ENCODE measurements around the gene TADA3. TPM values are rescaled to one million over a fixed set of nuclear protein-coding genes. Genes with fewer than 3 reads are reported as not detected.
A peak's percentile ranks its signal among the peaks of the same experiment; 100 is the strongest.

TADA3 gene
- total and polyA plus RNA-seq, 9 of the 15 experiments (the other 6 are each of a cell fraction or from before 2014, with no cell fraction given): 4.1 to 110 (median 74.8) TPM

DNA sequence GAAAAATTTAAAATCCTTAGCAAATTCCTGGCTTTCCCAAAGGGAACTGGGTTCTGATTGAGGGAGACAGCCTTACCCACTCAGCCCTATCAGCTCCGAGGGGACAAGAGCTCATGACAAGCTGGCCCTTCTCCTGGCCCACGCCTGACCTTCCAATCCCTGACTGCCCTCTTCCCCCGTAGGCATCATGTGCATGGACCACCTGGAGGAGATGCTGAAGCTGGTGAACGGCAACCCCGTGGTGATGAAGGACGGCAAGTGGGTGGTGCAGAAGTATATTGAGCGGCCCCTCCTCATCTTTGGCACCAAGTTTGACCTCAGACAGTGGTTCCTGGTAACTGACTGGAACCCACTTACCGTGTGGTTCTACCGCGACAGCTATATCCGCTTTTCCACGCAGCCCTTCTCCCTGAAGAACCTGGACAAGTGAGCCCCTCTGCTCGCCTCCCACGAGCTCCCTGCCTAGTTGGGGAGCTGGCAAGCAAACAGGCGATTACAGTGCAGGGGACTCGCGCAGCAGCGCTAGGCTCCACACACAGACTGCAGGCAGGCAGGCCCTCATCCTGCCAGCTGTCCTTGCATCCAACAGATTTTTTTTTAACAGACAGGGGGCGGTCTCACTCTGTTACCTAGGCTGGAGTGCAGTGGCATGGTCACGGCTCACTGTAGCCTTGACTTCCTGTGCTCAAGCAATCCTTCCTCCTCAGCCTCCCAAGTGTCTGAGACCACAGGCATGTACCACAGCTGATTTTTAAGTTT is 34.7 kb upstream of the TADA3 start (continued):
- TF ChIP-seq, protein P1, sequence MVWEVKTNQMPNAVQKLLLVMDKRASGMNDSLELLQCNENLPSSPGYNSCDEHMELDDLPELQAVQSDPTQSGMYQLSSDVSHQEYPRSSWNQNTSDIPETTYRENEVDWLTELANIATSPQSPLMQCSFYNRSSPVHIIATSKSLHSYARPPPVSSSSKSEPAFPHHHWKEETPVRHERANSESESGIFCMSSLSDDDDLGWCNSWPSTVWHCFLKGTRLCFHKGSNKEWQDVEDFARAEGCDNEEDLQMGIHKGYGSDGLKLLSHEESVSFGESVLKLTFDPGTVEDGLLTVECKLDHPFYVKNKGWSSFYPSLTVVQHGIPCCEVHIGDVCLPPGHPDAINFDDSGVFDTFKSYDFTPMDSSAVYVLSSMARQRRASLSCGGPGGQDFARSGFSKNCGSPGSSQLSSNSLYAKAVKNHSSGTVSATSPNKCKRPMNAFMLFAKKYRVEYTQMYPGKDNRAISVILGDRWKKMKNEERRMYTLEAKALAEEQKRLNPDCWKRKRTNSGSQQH (CRISPR knock-in tag; IDR thresholded peaks at IDR 0.05): no peak
- TF ChIP-seq POLR3G (IDR thresholded peaks at IDR 0.05; ENCODE audit: extremely low read depth, insufficient read length, insufficient replicate concordance) (no peak), NR3C1 (CRISPR knock-in tag; IDR thresholded peaks at IDR 0.05) (no peak), RAD21 (CRISPR knock-in tag; conservative IDR thresholded peaks at IDR 0.05 in 1 of 2, IDR thresholded peaks at IDR 0.05 in 1 of 2) (peak; percentile 25 to 55; a peak in 3 of 4 replicates), GTF2A2 (tag; IDR thresholded peaks at IDR 0.05) (no peak), TCF3 (CRISPR knock-in tag; IDR thresholded peaks at IDR 0.05) (no peak), ZNF24 (IDR thresholded peaks at IDR 0.05) (no peak), DIDO1 (tag; IDR thresholded peaks at IDR 0.05; ENCODE audit: low read depth) (no peak)
- TF ChIP-seq, protein P2, sequence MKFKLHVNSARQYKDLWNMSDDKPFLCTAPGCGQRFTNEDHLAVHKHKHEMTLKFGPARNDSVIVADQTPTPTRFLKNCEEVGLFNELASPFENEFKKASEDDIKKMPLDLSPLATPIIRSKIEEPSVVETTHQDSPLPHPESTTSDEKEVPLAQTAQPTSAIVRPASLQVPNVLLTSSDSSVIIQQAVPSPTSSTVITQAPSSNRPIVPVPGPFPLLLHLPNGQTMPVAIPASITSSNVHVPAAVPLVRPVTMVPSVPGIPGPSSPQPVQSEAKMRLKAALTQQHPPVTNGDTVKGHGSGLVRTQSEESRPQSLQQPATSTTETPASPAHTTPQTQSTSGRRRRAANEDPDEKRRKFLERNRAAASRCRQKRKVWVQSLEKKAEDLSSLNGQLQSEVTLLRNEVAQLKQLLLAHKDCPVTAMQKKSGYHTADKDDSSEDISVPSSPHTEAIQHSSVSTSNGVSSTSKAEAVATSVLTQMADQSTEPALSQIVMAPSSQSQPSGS (CRISPR knock-in tag; IDR thresholded peaks at IDR 0.05): no peak
- TF ChIP-seq, protein P3, sequence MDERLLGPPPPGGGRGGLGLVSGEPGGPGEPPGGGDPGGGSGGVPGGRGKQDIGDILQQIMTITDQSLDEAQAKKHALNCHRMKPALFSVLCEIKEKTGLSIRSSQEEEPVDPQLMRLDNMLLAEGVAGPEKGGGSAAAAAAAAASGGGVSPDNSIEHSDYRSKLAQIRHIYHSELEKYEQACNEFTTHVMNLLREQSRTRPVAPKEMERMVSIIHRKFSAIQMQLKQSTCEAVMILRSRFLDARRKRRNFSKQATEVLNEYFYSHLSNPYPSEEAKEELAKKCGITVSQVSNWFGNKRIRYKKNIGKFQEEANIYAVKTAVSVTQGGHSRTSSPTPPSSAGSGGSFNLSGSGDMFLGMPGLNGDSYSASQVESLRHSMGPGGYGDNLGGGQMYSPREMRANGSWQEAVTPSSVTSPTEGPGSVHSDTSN (CRISPR knock-in tag; IDR thresholded peaks at IDR 0.05; ENCODE audit: low read depth): no peak
- TF ChIP-seq, protein P3 (tag; conservative IDR thresholded peaks at IDR 0.05; ENCODE audit: low read depth): no peak
- TF ChIP-seq, protein P4, sequence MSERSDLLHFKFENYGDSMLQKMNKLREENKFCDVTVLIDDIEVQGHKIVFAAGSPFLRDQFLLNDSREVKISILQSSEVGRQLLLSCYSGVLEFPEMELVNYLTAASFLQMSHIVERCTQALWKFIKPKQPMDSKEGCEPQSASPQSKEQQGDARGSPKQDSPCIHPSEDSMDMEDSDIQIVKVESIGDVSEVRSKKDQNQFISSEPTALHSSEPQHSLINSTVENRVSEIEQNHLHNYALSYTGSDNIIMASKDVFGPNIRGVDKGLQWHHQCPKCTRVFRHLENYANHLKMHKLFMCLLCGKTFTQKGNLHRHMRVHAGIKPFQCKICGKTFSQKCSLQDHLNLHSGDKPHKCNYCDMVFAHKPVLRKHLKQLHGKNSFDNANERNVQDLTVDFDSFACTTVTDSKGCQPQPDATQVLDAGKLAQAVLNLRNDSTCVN (CRISPR knock-in tag; IDR thresholded peaks at IDR 0.05): no peak
- TF ChIP-seq, protein P5, sequence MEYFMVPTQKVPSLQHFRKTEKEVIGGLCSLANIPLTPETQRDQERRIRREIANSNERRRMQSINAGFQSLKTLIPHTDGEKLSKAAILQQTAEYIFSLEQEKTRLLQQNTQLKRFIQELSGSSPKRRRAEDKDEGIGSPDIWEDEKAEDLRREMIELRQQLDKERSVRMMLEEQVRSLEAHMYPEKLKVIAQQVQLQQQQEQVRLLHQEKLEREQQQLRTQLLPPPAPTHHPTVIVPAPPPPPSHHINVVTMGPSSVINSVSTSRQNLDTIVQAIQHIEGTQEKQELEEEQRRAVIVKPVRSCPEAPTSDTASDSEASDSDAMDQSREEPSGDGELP (CRISPR knock-in tag; IDR thresholded peaks at IDR 0.05; ENCODE audit: borderline replicate concordance): peak; percentile 83
- TF ChIP-seq, protein P6, sequence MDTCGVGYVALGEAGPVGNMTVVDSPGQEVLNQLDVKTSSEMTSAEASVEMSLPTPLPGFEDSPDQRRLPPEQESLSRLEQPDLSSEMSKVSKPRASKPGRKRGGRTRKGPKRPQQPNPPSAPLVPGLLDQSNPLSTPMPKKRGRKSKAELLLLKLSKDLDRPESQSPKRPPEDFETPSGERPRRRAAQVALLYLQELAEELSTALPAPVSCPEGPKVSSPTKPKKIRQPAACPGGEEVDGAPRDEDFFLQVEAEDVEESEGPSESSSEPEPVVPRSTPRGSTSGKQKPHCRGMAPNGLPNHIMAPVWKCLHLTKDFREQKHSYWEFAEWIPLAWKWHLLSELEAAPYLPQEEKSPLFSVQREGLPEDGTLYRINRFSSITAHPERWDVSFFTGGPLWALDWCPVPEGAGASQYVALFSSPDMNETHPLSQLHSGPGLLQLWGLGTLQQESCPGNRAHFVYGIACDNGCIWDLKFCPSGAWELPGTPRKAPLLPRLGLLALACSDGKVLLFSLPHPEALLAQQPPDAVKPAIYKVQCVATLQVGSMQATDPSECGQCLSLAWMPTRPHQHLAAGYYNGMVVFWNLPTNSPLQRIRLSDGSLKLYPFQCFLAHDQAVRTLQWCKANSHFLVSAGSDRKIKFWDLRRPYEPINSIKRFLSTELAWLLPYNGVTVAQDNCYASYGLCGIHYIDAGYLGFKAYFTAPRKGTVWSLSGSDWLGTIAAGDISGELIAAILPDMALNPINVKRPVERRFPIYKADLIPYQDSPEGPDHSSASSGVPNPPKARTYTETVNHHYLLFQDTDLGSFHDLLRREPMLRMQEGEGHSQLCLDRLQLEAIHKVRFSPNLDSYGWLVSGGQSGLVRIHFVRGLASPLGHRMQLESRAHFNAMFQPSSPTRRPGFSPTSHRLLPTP (IDR thresholded peaks at IDR 0.05; ENCODE audit: borderline replicate concordance, extremely low read depth, insufficient read length): no peak

All from K562 (cell line).